Stromal cell of bone marrow (primary cell): ENCODE measurements around the gene ROBO2.

Experiments
- DNase-seq: peaks from one replicate; pipeline ENCODE4 v3.0.0-alpha.2; 2012; ENCODE audit warnings: low read depth

The ROBO2 gene

GRCh38 chr3:77411334-77411733 is 371.4 kb downstream of the ROBO2 start:
- no peak for DNase-seq

GRCh38 chr3:77412021-77412438 is 372.1 kb downstream of the ROBO2 start:
- DNase-seq, result no peak

GRCh38 chr3:77412584-77412983 is 372.7 kb downstream of the ROBO2 start:
- DNase-seq, result no peak

GRCh38 chr3:77414881-77415280 is 375.0 kb downstream of the ROBO2 start:
- DNase-seq, result no peak

- DNase-seq, result no peak
These were observed 380.4 kb downstream of the ROBO2 start for GRCh38 chr3:77420336-77420735.

GRCh38 chr3:77421916-77422315 is 382.0 kb downstream of the ROBO2 start:
- no peak for DNase-seq

GRCh38 chr3:77426531-77426930 is 386.6 kb downstream of the ROBO2 start:
- no peak for DNase-seq

- no peak for DNase-seq
These were observed 387.6 kb downstream of the ROBO2 start for GRCh38 chr3:77427528-77427927.

- DNase-seq, result no peak
These were observed 397.0 kb downstream of the ROBO2 start for GRCh38 chr3:77436908-77437307.

- DNase-seq, result no peak
These were observed 406.2 kb downstream of the ROBO2 start for GRCh38 chr3:77446084-77446483.

- DNase-seq, result no peak
These were observed 406.9 kb downstream of the ROBO2 start for GRCh38 chr3:77446761-77447160.

GRCh38 chr3:77449459-77450350 is 409.8 kb downstream of the ROBO2 start:
- no peak for DNase-seq

- DNase-seq, result no peak
These were observed 416.5 kb downstream of the ROBO2 start for GRCh38 chr3:77456431-77456830.

GRCh38 chr3:77456906-77457305 is 417.0 kb downstream of the ROBO2 start:
- DNase-seq, result no peak

GRCh38 chr3:77459926-77460325 is 420.0 kb downstream of the ROBO2 start:
- no peak for DNase-seq

GRCh38 chr3:77460326-77460725 is 420.4 kb downstream of the ROBO2 start:
- DNase-seq, result no peak

GRCh38 chr3:77462951-77463350 is 423.1 kb downstream of the ROBO2 start:
- no peak for DNase-seq

GRCh38 chr3:77464111-77464688 is 424.3 kb downstream of the ROBO2 start:
- no peak for DNase-seq

- no peak for DNase-seq
These were observed 426.7 kb downstream of the ROBO2 start for GRCh38 chr3:77466562-77467115.

- DNase-seq, result no peak
These were observed 428.1 kb downstream of the ROBO2 start for GRCh38 chr3:77467702-77468625.

- no peak for DNase-seq
These were observed 428.7 kb downstream of the ROBO2 start for GRCh38 chr3:77468626-77469020.

- DNase-seq, result no peak
These were observed 435.6 kb downstream of the ROBO2 start for GRCh38 chr3:77475507-77475906.
